Gastroesophageal sphincter (tissue), 4 donors: ENCODE results near the gene SH3PXD2A. TPM values are rescaled to one million over a fixed set of nuclear protein-coding genes. Genes with fewer than 3 reads are reported as not detected.
A peak's percentile ranks its signal among the peaks of the same experiment; 100 is the strongest.

Source experiments
- ATAC-seq: fragments of 150-250 bp; one replicate; pipeline ENCODE4 v1.9.1; 2016; ENCODE audit warnings: mild to moderate bottlenecking, moderate library complexity
- H3K27ac ChIP-seq, 4 donors: fragments of 200-600 bp; sonication (generic) in 3 of 4; 1 replicate in 3 of 4; 2 replicates in 1 of 4; pipeline ENCODE4 v1.5.1; 2016 to 2019
- H3K27me3 ChIP-seq: fragments of 200-600 bp; sonication (generic); one replicate; pipeline ENCODE4 v1.5.1; 2019
- H3K36me3 ChIP-seq, 2 donors: fragments of 200-600 bp; sonication (generic); one replicate each; pipeline ENCODE4 v1.5.1; 2019; ENCODE audit warnings: control low read depth in 1 of 2
- H3K4me1 ChIP-seq, 3 donors: fragments of 200-600 bp; sonication (generic); 1 replicate in 2 of 3; 2 replicates in 1 of 3; pipeline ENCODE4 v1.5.1; 2016 to 2019; ENCODE audit warnings: control low read depth in 2 of 3
- H3K4me3 ChIP-seq, 2 donors: fragments of 200-600 bp; sonication (generic); one replicate each; pipeline ENCODE4 v1.5.1; 2019; ENCODE audit warnings: mild to moderate bottlenecking in 1 of 2, moderate library complexity in 1 of 2
- H3K9me3 ChIP-seq, 3 donors: fragments of 200-600 bp; sonication (generic); one replicate each; pipeline ENCODE4 v1.5.1; 2017 to 2019; ENCODE audit warnings: control low read depth in 2 of 3
- CTCF ChIP-seq, 4 experiments: fragments of 200-600 bp in 2 of 4; fragments of 450-650 bp in 2 of 4; sonication (generic) in 1 of 4; IDR thresholded peaks; one replicate each; pipeline ENCODE4 v1.5.1; 2017 to 2019; ENCODE audit warnings: antibody characterized with exemption in 4 of 4, mild to moderate bottlenecking in 2 of 4, moderate library complexity in 2 of 4
- EP300 ChIP-seq: sonication (generic); formaldehyde crosslinking; IDR thresholded peaks from one replicate; pipeline ENCODE4 v1.6.1; 2017; ENCODE audit warnings: antibody characterized with exemption, mild to moderate bottlenecking
- POLR2A ChIP-seq, 2 donors: fragments of 450-650 bp; IDR thresholded peaks; one replicate each; pipeline ENCODE4 v1.6.1; 2017; ENCODE audit warnings: antibody characterized with exemption in 2 of 2, mild to moderate bottlenecking in 2 of 2, moderate library complexity in 1 of 2
- POLR2AphosphoS5 ChIP-seq: sonication (generic); formaldehyde crosslinking; IDR thresholded peaks from one replicate; pipeline ENCODE4 v1.6.1; 2017; ENCODE audit warnings: antibody characterized with exemption
- WGBS, 2 donors: methylation state at CpG; one replicate each; pipeline ENCODE4 v1.1.5; 2018; ENCODE audit warnings: low coverage in 1 of 2; 5-methylcytosine and 5-hydroxymethylcytosine counted together
- total RNA-seq, 4 donors: library from RNA; depleted of rRNA; stranded (reverse); fragments of >200 nt; gene quantifications; one replicate each; pipeline ENCODE4 v1.1.0, GENCODE V29; 2016

The SH3PXD2A gene
- total RNA-seq, 4 donors from 2014 or later, result 31.2 to 65.2 (median 39.5) TPM

GRCh38 chr10:103843854-103844570 lies 11.4 kb downstream of the SH3PXD2A start:
- no peak overlapping the region for H3K4me3 ChIP-seq
- WGBS, 2 donors, result 7 to 27% methylated on average over 4 to 5 of the region's 6 CpGs
- TF ChIP-seq POLR2AphosphoS5 (no peak), CTCF (IDR thresholded peaks at IDR 0.05) (no peak), POLR2A (IDR thresholded peaks at IDR 0.05) (no peak)
- peak overlapping the region in 3 of 4 donors; percentile 52 to 74 (median 60) for H3K27ac ChIP-seq
- peak; percentile 48 for ATAC-seq
- no peaks in the 10 kb centered on the region for H3K9me3 ChIP-seq
- H3K36me3 ChIP-seq, result no peaks in the 10 kb centered on the region
- H3K4me1 ChIP-seq, result peaks cover 7 to 59% (median 11%) of the 10 kb centered on the region in 3 donors
- no peaks in the 10 kb centered on the region for H3K27me3 ChIP-seq

- TF ChIP-seq EP300, result no peak
- TF ChIP-seq CTCF (IDR thresholded peaks at IDR 0.05), result no peak
- no peak for TF ChIP-seq POLR2A (IDR thresholded peaks at IDR 0.05)
- no peak for TF ChIP-seq POLR2AphosphoS5
- H3K27me3 ChIP-seq, result no peaks in the 10 kb centered on the region
- H3K4me1 ChIP-seq, result peaks cover 7 to 56% (median 11%) of the 10 kb centered on the region in 3 donors
- no peaks in the 10 kb centered on the region for H3K36me3 ChIP-seq
- WGBS, 2 donors, result 89 to 100% methylated on average over 2 of the region's 3 CpGs
- peak overlapping the region in 1 of 4 donors; percentile 74 for H3K27ac ChIP-seq
- ATAC-seq, result no peak
- no peaks in the 10 kb centered on the region for H3K9me3 ChIP-seq
- no peak overlapping the region for H3K4me3 ChIP-seq
These were observed 12.3 kb downstream of the SH3PXD2A start for GRCh38 chr10:103843045-103843444.

GRCh38 chr10:103842605-103843004 lies 12.8 kb downstream of the SH3PXD2A start:
- WGBS, 2 donors, result 52 to 64% methylated on average over 3 to 6 of the region's 7 CpGs
- Histone ChIP-seq H3K36me3 (no peaks in the 10 kb centered on the region), H3K27me3 (no peaks in the 10 kb centered on the region), H3K9me3 (no peaks in the 10 kb centered on the region), H3K4me3 (no peak overlapping the region), H3K27ac (no peak overlapping the region), H3K4me1 (peaks cover 7 to 57% (median 11%) of the 10 kb centered on the region in 3 donors)
- no peak for TF ChIP-seq POLR2A (IDR thresholded peaks at IDR 0.05)
- TF ChIP-seq POLR2AphosphoS5, result no peak
- no peak for ATAC-seq

- no peaks in the 10 kb centered on the region for H3K9me3 ChIP-seq
- H3K27ac ChIP-seq, result no peak overlapping the region
- TF ChIP-seq CTCF (IDR thresholded peaks at IDR 0.05) (no peak), EP300 (no peak), POLR2AphosphoS5 (no peak), POLR2A (IDR thresholded peaks at IDR 0.05) (no peak)
- H3K4me3 ChIP-seq, result no peak overlapping the region
- no peaks in the 10 kb centered on the region for H3K27me3 ChIP-seq
- no peaks in the 10 kb centered on the region for H3K36me3 ChIP-seq
- no peak for ATAC-seq
- peaks cover 7 to 62% (median 11%) of the 10 kb centered on the region in 3 donors for H3K4me1 ChIP-seq
- 20 to 54% methylated on average over 1 to 2 of the region's 7 CpGs for WGBS, 2 donors
These were observed 13.9 kb downstream of the SH3PXD2A start for GRCh38 chr10:103841519-103841918.

- no peak overlapping the region for H3K27ac ChIP-seq
- no peak for TF ChIP-seq POLR2A (IDR thresholded peaks at IDR 0.05)
- no peaks in the 10 kb centered on the region for H3K27me3 ChIP-seq
- ATAC-seq, result no peak
- 67 to 84% methylated on average over 1 to 4 of the region's 4 CpGs for WGBS, 2 donors
- H3K4me1 ChIP-seq, result peaks cover 7 to 60% (median 13%) of the 10 kb centered on the region in 3 donors
- no peaks in the 10 kb centered on the region for H3K36me3 ChIP-seq
- H3K9me3 ChIP-seq, result no peaks in the 10 kb centered on the region
- H3K4me3 ChIP-seq, result no peak overlapping the region
These were observed 14.7 kb downstream of the SH3PXD2A start for GRCh38 chr10:103840740-103841070.
